Karpas-422 (cell line): ENCODE measurements around the gene GPC6. TPM values are rescaled to one million over a fixed set of nuclear protein-coding genes. Genes with fewer than 3 reads are reported as not detected.

Experiments used
- DNase-seq: peaks from one replicate; pipeline ENCODE4 v3.0.0-alpha.2; 2015
- H2AFZ ChIP-seq: fragments of 200-600 bp; sonication (generic); 2 replicates; pipeline ENCODE4 v1.6.1; 2014; ENCODE audit warnings: antibody characterized with exemption, low read length, mixed read lengths
- H3K27ac ChIP-seq: fragments of 200-600 bp; sonication (generic); 2 replicates; pipeline ENCODE4 v1.5.1; 2014; ENCODE audit warnings: mild to moderate bottlenecking, low read length, moderate library complexity
- H3K27me3 ChIP-seq: fragments of 200-600 bp; sonication (generic); 2 replicates; pipeline ENCODE4 v1.6.1; 2014; ENCODE audit warnings: low read length, mixed read lengths
- H3K36me3 ChIP-seq: fragments of 200-600 bp; sonication (generic); 2 replicates; pipeline ENCODE4 v1.6.1; 2014; ENCODE audit warnings: low read length, mixed read lengths; ENCODE audit not compliant: insufficient read depth
- H3K4me1 ChIP-seq: fragments of 200-600 bp; sonication (generic); 2 replicates; pipeline ENCODE4 v1.6.1; 2014; ENCODE audit warnings: mild to moderate bottlenecking, low read length, mixed read lengths
- H3K4me2 ChIP-seq: fragments of 200-600 bp; sonication (generic); 2 replicates; pipeline ENCODE4 v1.6.1; 2014; ENCODE audit warnings: low read length, low read depth, mild to moderate bottlenecking; ENCODE audit not compliant: poor library complexity, severe bottlenecking
- H3K4me3 ChIP-seq: fragments of 200-600 bp; sonication (generic); 2 replicates; pipeline ENCODE4 v1.5.1; 2014; ENCODE audit warnings: mild to moderate bottlenecking, antibody characterized with exemption, low read length, mixed read lengths
- H3K79me2 ChIP-seq: fragments of 200-600 bp; sonication (generic); 2 replicates; pipeline ENCODE4 v1.6.1; 2014; ENCODE audit warnings: mild to moderate bottlenecking, low read length, mixed read lengths
- H3K9ac ChIP-seq: fragments of 200-600 bp; sonication (generic); 2 replicates; pipeline ENCODE4 v1.6.0; 2014; ENCODE audit warnings: low read length
- H3K9me2 ChIP-seq: fragments of 200-600 bp; sonication (generic), shearing (Covaris generic); replicated peaks from 2 replicates; pipeline ENCODE4 v1.6.0; 2014; ENCODE audit warnings: mild to moderate bottlenecking, low read length, moderate library complexity; ENCODE audit not compliant: insufficient read depth
- H3K9me3 ChIP-seq: fragments of 300-700, 200-600 bp; sonication (generic); 2 replicates; pipeline ENCODE4 v1.6.1; 2014; ENCODE audit warnings: low read length, mixed read lengths
- H4K20me1 ChIP-seq: fragments of 200-600 bp; sonication (generic); 2 replicates; pipeline ENCODE4 v1.6.1; 2014; ENCODE audit warnings: mild to moderate bottlenecking, antibody characterized with exemption, low read length, low read depth; ENCODE audit not compliant: insufficient read depth
- total RNA-seq: library from RNA; depleted of rRNA; stranded (reverse); fragments of >200 nt; shearing (Covaris generic); gene quantifications from 2 replicates; pipeline ENCODE4 v1.2.3, GENCODE V29; 2014; ENCODE audit warnings: low replicate concordance

The GPC6 gene
- total RNA-seq, 1 experiment from 2014 or later = not detected

DNA sequence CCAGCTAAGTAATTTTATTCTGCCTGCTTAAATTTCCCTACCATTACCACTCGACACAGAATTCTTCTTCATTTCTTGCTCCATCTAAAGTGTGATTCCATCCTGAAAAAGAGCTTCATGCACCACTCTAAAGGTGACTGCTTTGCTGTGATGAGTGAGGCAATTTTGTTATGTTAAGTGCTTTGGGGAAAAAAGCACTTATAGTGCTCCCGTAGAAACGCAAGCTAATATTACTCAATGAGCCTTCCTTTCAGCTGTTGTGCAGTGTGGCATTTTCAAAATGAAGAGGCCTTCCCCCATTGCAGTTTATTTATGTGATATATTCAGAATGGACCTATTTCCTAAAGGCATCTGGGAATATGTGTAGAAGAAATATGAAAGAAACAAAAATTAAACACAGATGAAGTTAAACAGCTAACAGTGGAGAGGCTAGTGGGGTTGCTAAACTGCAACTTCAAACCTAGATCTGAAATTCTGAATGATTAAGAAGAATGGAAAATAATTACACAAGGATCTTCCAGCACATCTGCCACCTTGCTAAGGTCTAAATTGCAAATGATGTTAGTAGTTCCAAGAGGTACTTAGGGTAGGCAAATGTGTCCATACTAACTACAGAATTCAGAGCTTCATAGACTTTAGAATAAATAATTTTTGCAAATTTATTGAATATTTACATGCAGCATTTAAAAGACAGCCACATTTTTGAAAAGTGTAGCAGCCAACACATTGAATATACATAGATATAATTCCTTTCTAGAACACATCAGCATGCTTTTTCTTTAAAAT lies 1041.2 kb downstream of the GPC6 start:
- Histone ChIP-seq H3K79me2 (no peaks in the 10 kb centered on the region), H2AFZ (no peak overlapping the region), H3K9me2 (no peaks in the 10 kb centered on the region), H3K27ac (no peak overlapping the region), H3K4me2 (no peak overlapping the region), H3K4me1 (no peaks in the 10 kb centered on the region), H3K27me3 (no peaks in the 10 kb centered on the region), H3K9ac (no peak overlapping the region), H3K4me3 (no peak overlapping the region), H3K9me3 (no peaks in the 10 kb centered on the region), H3K36me3 (no peaks in the 10 kb centered on the region), H4K20me1 (no peaks in the 10 kb centered on the region)
- no peak for DNase-seq

DNA sequence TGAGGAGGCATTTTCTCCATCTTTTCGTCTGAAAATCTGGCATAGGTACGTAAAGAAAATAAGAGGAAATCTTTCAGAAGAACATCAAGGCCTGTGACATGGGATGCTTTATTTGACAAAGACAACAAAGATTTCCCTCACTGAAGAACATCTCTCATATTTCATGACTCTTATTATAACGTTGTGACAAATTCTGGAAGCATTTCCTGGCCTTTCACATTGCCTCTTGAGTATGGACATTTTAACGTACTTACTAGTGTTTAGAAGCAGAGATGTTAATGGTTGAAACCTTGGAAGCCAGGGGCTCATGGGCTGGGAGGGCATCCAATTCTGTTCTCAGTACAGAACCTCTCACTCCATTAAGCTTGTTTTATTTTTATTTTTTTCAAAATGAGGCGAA lies 1042.1 kb downstream of the GPC6 start:
- Histone ChIP-seq H2AFZ (no peak overlapping the region), H3K4me3 (no peak overlapping the region), H3K9ac (no peak overlapping the region), H3K79me2 (no peaks in the 10 kb centered on the region), H4K20me1 (no peaks in the 10 kb centered on the region), H3K4me1 (no peaks in the 10 kb centered on the region), H3K4me2 (no peak overlapping the region), H3K36me3 (no peaks in the 10 kb centered on the region), H3K9me2 (no peaks in the 10 kb centered on the region), H3K9me3 (no peaks in the 10 kb centered on the region), H3K27me3 (no peaks in the 10 kb centered on the region), H3K27ac (no peak overlapping the region)
- DNase-seq = no peak

- no peaks in the 10 kb centered on the region for H4K20me1 ChIP-seq
- H2AFZ ChIP-seq = no peak overlapping the region
- no peaks in the 10 kb centered on the region for H3K4me1 ChIP-seq
- no peaks in the 10 kb centered on the region for H3K9me2 ChIP-seq
- no peak for DNase-seq
- H3K4me2 ChIP-seq = no peak overlapping the region
- no peak overlapping the region for H3K4me3 ChIP-seq
- no peaks in the 10 kb centered on the region for H3K79me2 ChIP-seq
- H3K27me3 ChIP-seq = no peaks in the 10 kb centered on the region
- H3K9me3 ChIP-seq = no peaks in the 10 kb centered on the region
- no peak overlapping the region for H3K9ac ChIP-seq
- H3K27ac ChIP-seq = no peak overlapping the region
- no peaks in the 10 kb centered on the region for H3K36me3 ChIP-seq
Measured at GRCh38 chr13:94269557-94269956, 1043.0 kb downstream of the GPC6 start.

DNA sequence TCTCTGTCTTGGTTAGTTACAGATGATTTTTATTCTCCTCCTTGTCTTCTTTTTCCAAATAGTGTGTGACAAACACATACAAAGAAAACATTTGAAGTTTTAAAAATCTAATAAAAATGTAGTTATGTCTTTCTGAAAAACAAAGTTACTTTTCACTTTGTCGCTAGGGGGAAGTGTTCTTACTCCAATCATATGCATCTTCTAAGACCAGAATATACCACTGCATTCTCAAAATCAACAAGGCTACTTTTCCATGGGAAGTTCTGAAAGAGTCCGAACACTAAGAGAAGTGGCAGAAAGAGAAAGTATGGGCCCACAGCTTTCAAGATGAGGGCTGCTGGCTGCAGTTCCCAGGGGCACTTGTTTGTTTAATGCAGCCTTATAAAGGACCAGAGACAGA lies 1043.9 kb downstream of the GPC6 start:
- no peak overlapping the region for H3K4me2 ChIP-seq
- H3K9me3 ChIP-seq = no peaks in the 10 kb centered on the region
- no peaks in the 10 kb centered on the region for H3K79me2 ChIP-seq
- no peaks in the 10 kb centered on the region for H4K20me1 ChIP-seq
- H3K9me2 ChIP-seq = no peaks in the 10 kb centered on the region
- no peaks in the 10 kb centered on the region for H3K4me1 ChIP-seq
- no peak for DNase-seq
- H3K36me3 ChIP-seq = no peaks in the 10 kb centered on the region
- no peak overlapping the region for H3K27ac ChIP-seq
- H3K9ac ChIP-seq = no peak overlapping the region
- H2AFZ ChIP-seq = no peak overlapping the region
- H3K4me3 ChIP-seq = no peak overlapping the region
- H3K27me3 ChIP-seq = no peaks in the 10 kb centered on the region

GRCh38 chr13:94272038-94272437 lies 1045.4 kb downstream of the GPC6 start:
- H3K27ac ChIP-seq = no peak overlapping the region
- no peaks in the 10 kb centered on the region for H3K79me2 ChIP-seq
- H3K27me3 ChIP-seq = no peaks in the 10 kb centered on the region
- H4K20me1 ChIP-seq = no peaks in the 10 kb centered on the region
- no peaks in the 10 kb centered on the region for H3K9me2 ChIP-seq
- H3K4me2 ChIP-seq = no peak overlapping the region
- H3K9me3 ChIP-seq = no peaks in the 10 kb centered on the region
- no peaks in the 10 kb centered on the region for H3K36me3 ChIP-seq
- H3K4me3 ChIP-seq = no peak overlapping the region
- H3K9ac ChIP-seq = no peak overlapping the region
- no peak for DNase-seq
- no peaks in the 10 kb centered on the region for H3K4me1 ChIP-seq
- no peak overlapping the region for H2AFZ ChIP-seq

- H3K79me2 ChIP-seq = no peaks in the 10 kb centered on the region
- no peaks in the 10 kb centered on the region for H3K4me1 ChIP-seq
- no peak overlapping the region for H2AFZ ChIP-seq
- DNase-seq = no peak
- no peaks in the 10 kb centered on the region for H3K27me3 ChIP-seq
- no peak overlapping the region for H3K4me3 ChIP-seq
- H3K9me3 ChIP-seq = no peaks in the 10 kb centered on the region
- peaks cover 3% of the 10 kb centered on the region; the same call in 1 of the 2 replicates for H3K9me2 ChIP-seq
- H3K9ac ChIP-seq = no peak overlapping the region
- no peaks in the 10 kb centered on the region for H4K20me1 ChIP-seq
- no peak overlapping the region for H3K4me2 ChIP-seq
- H3K36me3 ChIP-seq = no peaks in the 10 kb centered on the region
- no peak overlapping the region for H3K27ac ChIP-seq
Measured at GRCh38 chr13:94280349-94280748, 1053.7 kb downstream of the GPC6 start.

GRCh38 chr13:94280845-94281244 lies 1054.2 kb downstream of the GPC6 start:
- no peak overlapping the region for H3K9ac ChIP-seq
- H3K4me2 ChIP-seq = no peak overlapping the region
- DNase-seq = no peak
- no peaks in the 10 kb centered on the region for H3K79me2 ChIP-seq
- H3K27me3 ChIP-seq = no peaks in the 10 kb centered on the region
- no peak overlapping the region for H2AFZ ChIP-seq
- no peaks in the 10 kb centered on the region for H3K36me3 ChIP-seq
- no peaks in the 10 kb centered on the region for H3K9me3 ChIP-seq
- no peak overlapping the region for H3K4me3 ChIP-seq
- H3K27ac ChIP-seq = no peak overlapping the region
- H4K20me1 ChIP-seq = no peaks in the 10 kb centered on the region
- H3K4me1 ChIP-seq = no peaks in the 10 kb centered on the region
- peaks cover 3% of the 10 kb centered on the region; the same call in 1 of the 2 replicates for H3K9me2 ChIP-seq

- Histone ChIP-seq H3K9me3 (no peaks in the 10 kb centered on the region), H3K4me2 (no peak overlapping the region), H2AFZ (no peak overlapping the region), H3K27ac (no peak overlapping the region), H3K79me2 (no peaks in the 10 kb centered on the region), H4K20me1 (no peaks in the 10 kb centered on the region), H3K9ac (no peak overlapping the region), H3K9me2 (peaks cover 3% of the 10 kb centered on the region; the same call in 1 of the 2 replicates), H3K4me1 (no peaks in the 10 kb centered on the region), H3K36me3 (no peaks in the 10 kb centered on the region), H3K27me3 (no peaks in the 10 kb centered on the region; the same call in 1 of the 2 replicates), H3K4me3 (no peak overlapping the region)
- no peak for DNase-seq
Measured at GRCh38 chr13:94286581-94286980, 1060.0 kb downstream of the GPC6 start.
